Ovary (tissue), 3 donors: ENCODE results near the gene CETN1.

Experiments used
- EP300 ChIP-seq: sonication (generic); formaldehyde crosslinking; IDR thresholded peaks from one replicate; pipeline ENCODE4 v1.6.1; 2017; ENCODE audit warnings: antibody characterized with exemption
- POLR2A ChIP-seq: fragments of 450-650 bp; IDR thresholded peaks from one replicate; pipeline ENCODE4 v1.6.1; 2017; ENCODE audit warnings: antibody characterized with exemption, mild to moderate bottlenecking, moderate library complexity
- TF ChIP-seq, protein P1 (sequence below), 3 donors: fragments of 450-650 bp in 2 of 3; fragments of 200-600 bp in 1 of 3; IDR thresholded peaks; one replicate each; pipeline versions ENCODE4 v1.5.1 to v1.8.0; 2016 to 2022; ENCODE audit warnings: antibody characterized with exemption in 3 of 3, mild to moderate bottlenecking in 1 of 3
- donor health status: DM: no; HTN: no; CAD: no.

DNA sequence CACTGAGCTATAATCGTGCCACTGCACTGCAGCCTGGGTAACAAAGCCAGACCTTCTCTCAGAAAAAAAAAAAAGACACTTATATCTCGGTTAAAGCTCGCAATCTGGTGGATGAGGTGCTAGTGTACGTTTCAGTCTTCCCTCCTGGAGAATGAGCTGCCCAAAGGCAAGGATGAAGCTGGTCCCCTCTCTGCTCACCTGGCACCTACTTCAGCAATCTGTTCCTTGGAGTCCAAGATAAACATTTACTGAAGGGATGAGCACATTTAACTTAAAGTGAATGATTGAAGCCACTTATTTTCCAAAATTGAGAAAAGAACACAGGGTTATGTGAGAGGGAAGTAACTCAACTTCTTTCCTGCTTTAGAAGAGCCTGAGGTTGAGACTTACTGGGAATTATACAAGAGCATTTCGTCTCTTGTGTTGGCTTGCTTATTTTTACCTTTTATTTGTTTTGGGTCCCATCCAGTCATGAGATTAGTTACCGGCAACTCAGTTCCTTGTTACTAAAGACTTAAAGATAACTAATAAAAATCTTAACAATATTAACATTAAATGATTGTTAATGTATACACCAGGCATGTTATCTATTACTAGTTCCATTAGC is 46.1 kb upstream of the CETN1 start:
- no peak for TF ChIP-seq POLR2A
- TF ChIP-seq EP300 = no peak
- TF ChIP-seq, protein P1, sequence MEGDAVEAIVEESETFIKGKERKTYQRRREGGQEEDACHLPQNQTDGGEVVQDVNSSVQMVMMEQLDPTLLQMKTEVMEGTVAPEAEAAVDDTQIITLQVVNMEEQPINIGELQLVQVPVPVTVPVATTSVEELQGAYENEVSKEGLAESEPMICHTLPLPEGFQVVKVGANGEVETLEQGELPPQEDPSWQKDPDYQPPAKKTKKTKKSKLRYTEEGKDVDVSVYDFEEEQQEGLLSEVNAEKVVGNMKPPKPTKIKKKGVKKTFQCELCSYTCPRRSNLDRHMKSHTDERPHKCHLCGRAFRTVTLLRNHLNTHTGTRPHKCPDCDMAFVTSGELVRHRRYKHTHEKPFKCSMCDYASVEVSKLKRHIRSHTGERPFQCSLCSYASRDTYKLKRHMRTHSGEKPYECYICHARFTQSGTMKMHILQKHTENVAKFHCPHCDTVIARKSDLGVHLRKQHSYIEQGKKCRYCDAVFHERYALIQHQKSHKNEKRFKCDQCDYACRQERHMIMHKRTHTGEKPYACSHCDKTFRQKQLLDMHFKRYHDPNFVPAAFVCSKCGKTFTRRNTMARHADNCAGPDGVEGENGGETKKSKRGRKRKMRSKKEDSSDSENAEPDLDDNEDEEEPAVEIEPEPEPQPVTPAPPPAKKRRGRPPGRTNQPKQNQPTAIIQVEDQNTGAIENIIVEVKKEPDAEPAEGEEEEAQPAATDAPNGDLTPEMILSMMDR (IDR thresholded peaks at IDR 0.05) = no peak
